Measurements from ENCODE around the gene MCTP2.

GRCh38 chr15:94312946-94313345 is 81.6 kb downstream of the MCTP2 start:
- TF ChIP-seq CTCF (IDR thresholded peaks at IDR 0.05; ENCODE audit: insufficient read depth, low read length, poor library complexity, severe bottlenecking) (no peak), EZH2phosphoT487 (conservative IDR thresholded peaks at IDR 0.05; ENCODE audit: low read length) (no peak)
